ENCODE measurements around the gene ATOX1.

DNA sequence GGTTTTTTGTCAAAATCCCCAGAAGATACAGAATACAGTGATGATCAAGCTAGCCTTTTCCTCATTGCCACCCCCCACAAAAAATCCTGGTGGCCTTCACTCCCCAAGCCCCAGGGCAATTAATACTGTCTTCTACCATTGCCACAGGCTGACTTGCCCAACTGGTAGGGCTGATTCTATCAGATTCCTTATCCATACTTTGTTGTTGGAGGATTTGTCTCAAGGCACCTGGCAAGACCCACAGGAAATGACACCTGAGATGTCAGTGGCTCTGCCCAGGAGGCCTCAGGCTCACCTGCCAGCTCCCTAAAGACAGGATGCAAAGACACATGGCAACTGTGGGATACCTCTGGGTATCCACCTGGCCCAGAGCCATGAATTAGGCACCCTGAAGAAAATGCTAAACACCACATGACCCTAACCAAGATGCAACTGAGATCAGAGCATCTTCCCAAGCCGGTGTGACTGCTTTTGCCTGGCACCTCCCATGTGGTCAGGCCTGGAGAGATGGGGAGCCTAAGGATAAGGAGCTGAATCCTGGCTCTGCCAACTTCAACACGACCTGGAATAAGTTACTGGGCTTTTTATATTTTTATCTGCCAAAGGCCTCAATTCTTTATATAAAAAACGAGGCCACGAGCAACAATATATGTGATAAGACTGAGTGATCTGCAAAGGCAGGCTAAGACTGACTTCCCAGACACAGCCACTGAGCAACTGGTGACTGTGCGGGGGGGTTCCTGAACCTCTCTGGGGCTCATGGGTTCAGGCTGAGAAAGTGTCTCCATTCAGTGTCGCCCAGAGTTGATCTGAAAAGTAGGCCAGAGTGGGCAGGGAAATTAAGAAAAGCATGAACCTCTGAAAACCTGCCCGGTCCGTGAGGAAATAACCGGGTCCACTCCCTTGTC is 944 bp downstream of the ATOX1 start:
- TF ChIP-seq, protein P1, sequence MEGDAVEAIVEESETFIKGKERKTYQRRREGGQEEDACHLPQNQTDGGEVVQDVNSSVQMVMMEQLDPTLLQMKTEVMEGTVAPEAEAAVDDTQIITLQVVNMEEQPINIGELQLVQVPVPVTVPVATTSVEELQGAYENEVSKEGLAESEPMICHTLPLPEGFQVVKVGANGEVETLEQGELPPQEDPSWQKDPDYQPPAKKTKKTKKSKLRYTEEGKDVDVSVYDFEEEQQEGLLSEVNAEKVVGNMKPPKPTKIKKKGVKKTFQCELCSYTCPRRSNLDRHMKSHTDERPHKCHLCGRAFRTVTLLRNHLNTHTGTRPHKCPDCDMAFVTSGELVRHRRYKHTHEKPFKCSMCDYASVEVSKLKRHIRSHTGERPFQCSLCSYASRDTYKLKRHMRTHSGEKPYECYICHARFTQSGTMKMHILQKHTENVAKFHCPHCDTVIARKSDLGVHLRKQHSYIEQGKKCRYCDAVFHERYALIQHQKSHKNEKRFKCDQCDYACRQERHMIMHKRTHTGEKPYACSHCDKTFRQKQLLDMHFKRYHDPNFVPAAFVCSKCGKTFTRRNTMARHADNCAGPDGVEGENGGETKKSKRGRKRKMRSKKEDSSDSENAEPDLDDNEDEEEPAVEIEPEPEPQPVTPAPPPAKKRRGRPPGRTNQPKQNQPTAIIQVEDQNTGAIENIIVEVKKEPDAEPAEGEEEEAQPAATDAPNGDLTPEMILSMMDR (IDR thresholded peaks at IDR 0.05): no peak
- no peak for TF ChIP-seq POLR2A (IDR thresholded peaks at IDR 0.05)

All from esophagus squamous epithelium (tissue), 4 donors.